Measurements from ENCODE around the gene GSTM1. TPM values are rescaled to one million over a fixed set of nuclear protein-coding genes. Genes with fewer than 3 reads are reported as not detected.
"Not testable (repeated sequence)": the region's sequence is repeated elsewhere in the genome, so short reads cannot be mapped to it uniquely, and the experiment has no call there.

GSTM1 gene
- total and polyA plus RNA-seq, 2 of the 8 experiments (the other 6 are each of a cell fraction or from before 2014, with no cell fraction given): 16.7 to 42.5 TPM

DNA sequence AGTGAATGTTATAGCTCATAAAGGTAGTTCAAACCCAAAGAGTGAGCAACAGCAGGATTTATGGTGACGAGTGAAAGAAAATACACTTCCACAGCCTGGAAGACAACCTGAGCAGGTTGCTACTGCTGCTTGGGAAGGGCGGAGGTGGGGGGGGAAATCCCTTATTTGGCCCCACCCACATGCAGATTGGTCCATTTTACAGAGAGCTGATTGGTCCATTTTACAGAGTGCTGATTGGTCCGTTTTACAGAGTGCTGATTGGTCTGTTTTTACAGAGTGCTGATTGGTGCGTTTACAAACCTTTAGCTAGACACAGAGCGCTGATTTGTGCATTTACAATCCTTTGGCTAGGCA is 17.7 kb upstream of the GSTM1 start:
- H2BK20ac ChIP-seq (ENCODE audit: low read length); H3K23ac ChIP-seq (ENCODE audit: insufficient read length); H3K36me3 ChIP-seq (ENCODE audit: control insufficient read depth in 2 of 4, insufficient read depth in 4 of 4, low read length in 3 of 4); H2BK5ac ChIP-seq (ENCODE audit: low read depth, low read length); H3K56ac ChIP-seq (replicated peaks; ENCODE audit: insufficient read length, low read depth, low read length); H3K23me2 ChIP-seq (ENCODE audit: low read depth, low read length); H3K4me3 ChIP-seq (ENCODE audit: extremely low read depth in 1 of 4, insufficient read depth in 2 of 4, low read depth in 3 of 4, low read length in 4 of 4); H3K79me2 ChIP-seq (ENCODE audit: control insufficient read depth in 1 of 2, insufficient read depth in 2 of 2, low read length in 2 of 2); H3K4me1 ChIP-seq (replicated peaks in 1 of 4; ENCODE audit: control insufficient read depth in 3 of 4, insufficient read depth in 4 of 4, low read length in 3 of 4); H3K27me3 ChIP-seq (replicated peaks in 1 of 4; ENCODE audit: control insufficient read depth in 3 of 4, extremely low read depth in 1 of 4, insufficient read depth in 3 of 4, low read length in 3 of 4); H2AFZ ChIP-seq (ENCODE audit: low read length); H3K14ac ChIP-seq (ENCODE audit: insufficient read length); H2AK5ac ChIP-seq (ENCODE audit: low read depth, low read length); H3K9me3 ChIP-seq (ENCODE audit: insufficient read depth in 2 of 2, low read depth in 1 of 2, low read length in 1 of 2); H4K91ac ChIP-seq (replicated peaks; ENCODE audit: insufficient read length, low read length); H2BK12ac ChIP-seq (ENCODE audit: low read depth, low read length); H4K20me1 ChIP-seq (replicated peaks in 1 of 2; ENCODE audit: control insufficient read depth in 1 of 2, insufficient read depth in 2 of 2, low read length in 2 of 2); H3K18ac ChIP-seq (ENCODE audit: extremely low read depth, low read length); H4K5ac ChIP-seq (ENCODE audit: insufficient read length, low read depth, low read length); H3K27ac ChIP-seq (ENCODE audit: low read depth, low read length); FAIRE-seq; H3K4ac ChIP-seq (replicated peaks; ENCODE audit: insufficient read length, low read depth, low read length); H2BK120ac ChIP-seq (replicated peaks; ENCODE audit: low read depth, low read length); H3K9ac ChIP-seq (replicated peaks in 1 of 4; ENCODE audit: extremely low read depth in 1 of 4, low read depth in 3 of 4, low read length in 3 of 4); H2BK15ac ChIP-seq (ENCODE audit: low read length); H4K8ac ChIP-seq (ENCODE audit: extremely low read depth, insufficient read depth, low read length); H3K79me1 ChIP-seq (ENCODE audit: low read depth, low read length); H3K4me2 ChIP-seq (ENCODE audit: insufficient read depth in 1 of 2, low read depth in 2 of 2, low read length in 2 of 2); DNase-seq (ENCODE audit: low read depth in 1 of 2, low spot score in 2 of 2): not testable (repeated sequence)
- WGBS, 2 experiments (ENCODE audit: extremely low coverage in 1 of 2, insufficient coverage in 1 of 2, insufficient read length in 1 of 2, insufficient replicate concordance in 2 of 2, low coverage in 1 of 2, low lambda C conversion rate in 2 of 2, missing lambda C conversion rate in 1 of 2): 75% methylated on average over 3 of the region's 5 CpGs; no CpG with 5 or more reads in 1 of the 2 experiments
- ChIA-PET CTCF (ENCODE audit: partially characterized antibody) (interaction anchor here (1.0 to 2.7 kb wide), 7 partner anchors 14 to 107 kb away, joined by 3 to 13 read pairs (median 3); partner anchors contain the start of gene GSTM4), POLR2A (ENCODE audit: partially characterized antibody) (interaction anchor here (0.7 to 0.9 kb wide), 2 partner anchors 11 to 18 kb away, joined by 3 read pairs; partner anchors contain the start of gene GSTM1)
